LNCaP clone FGC (cell line): ENCODE data around the gene DLL4.

Experiments
- DNase-seq: peaks from one replicate; pipeline ENCODE4 v3.0.0-alpha.2; 2011; ENCODE audit warnings: low read depth
- H3K4me3 ChIP-seq: 2 replicates; pipeline ENCODE4 v1.5.1; 2011; ENCODE audit warnings: mild to moderate bottlenecking, low read depth, low read length, control low read depth
- TF ChIP-seq, protein P1 (sequence below): IDR thresholded peaks from 2 replicates; pipeline ENCODE4 v1.5.1; 2012; ENCODE audit warnings: mild to moderate bottlenecking; ENCODE audit not compliant: control insufficient read depth, insufficient read depth; ENCODE audit errors: extremely low read depth

Gene DLL4

DNA sequence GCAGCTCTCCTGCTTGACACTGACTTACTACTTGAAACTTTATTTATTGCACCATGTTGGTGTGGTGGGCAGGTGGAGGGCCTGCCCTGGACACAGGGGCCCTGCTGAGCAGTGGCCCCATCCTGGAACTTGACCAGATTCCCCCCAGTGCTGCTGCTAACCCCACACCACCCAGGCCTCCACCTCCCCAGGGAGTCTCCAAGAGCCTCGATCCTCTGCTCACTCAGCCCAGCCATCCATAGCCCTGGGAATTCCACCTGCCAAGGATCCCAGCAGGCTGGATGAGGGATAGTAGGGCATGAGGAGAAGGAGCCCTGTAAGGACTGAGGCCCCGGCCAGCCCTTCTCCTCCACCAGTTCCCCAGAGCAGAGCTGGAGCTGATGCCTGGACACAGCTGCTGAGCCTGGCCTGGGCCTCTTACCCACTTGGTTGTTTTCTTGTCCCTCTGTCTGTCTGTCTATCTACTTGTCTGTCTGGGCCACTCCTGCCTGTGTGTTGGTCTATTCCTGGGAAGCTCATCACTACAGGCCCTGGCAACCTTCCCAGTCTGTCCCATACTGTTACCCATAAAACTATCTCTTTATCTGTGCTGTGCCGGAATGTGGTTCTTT is 26.9 kb downstream of the DLL4 start:
- H3K4me3 ChIP-seq, result no peak overlapping the region
- no peak for DNase-seq
- TF ChIP-seq, protein P1, sequence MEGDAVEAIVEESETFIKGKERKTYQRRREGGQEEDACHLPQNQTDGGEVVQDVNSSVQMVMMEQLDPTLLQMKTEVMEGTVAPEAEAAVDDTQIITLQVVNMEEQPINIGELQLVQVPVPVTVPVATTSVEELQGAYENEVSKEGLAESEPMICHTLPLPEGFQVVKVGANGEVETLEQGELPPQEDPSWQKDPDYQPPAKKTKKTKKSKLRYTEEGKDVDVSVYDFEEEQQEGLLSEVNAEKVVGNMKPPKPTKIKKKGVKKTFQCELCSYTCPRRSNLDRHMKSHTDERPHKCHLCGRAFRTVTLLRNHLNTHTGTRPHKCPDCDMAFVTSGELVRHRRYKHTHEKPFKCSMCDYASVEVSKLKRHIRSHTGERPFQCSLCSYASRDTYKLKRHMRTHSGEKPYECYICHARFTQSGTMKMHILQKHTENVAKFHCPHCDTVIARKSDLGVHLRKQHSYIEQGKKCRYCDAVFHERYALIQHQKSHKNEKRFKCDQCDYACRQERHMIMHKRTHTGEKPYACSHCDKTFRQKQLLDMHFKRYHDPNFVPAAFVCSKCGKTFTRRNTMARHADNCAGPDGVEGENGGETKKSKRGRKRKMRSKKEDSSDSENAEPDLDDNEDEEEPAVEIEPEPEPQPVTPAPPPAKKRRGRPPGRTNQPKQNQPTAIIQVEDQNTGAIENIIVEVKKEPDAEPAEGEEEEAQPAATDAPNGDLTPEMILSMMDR, result no peak

DNA sequence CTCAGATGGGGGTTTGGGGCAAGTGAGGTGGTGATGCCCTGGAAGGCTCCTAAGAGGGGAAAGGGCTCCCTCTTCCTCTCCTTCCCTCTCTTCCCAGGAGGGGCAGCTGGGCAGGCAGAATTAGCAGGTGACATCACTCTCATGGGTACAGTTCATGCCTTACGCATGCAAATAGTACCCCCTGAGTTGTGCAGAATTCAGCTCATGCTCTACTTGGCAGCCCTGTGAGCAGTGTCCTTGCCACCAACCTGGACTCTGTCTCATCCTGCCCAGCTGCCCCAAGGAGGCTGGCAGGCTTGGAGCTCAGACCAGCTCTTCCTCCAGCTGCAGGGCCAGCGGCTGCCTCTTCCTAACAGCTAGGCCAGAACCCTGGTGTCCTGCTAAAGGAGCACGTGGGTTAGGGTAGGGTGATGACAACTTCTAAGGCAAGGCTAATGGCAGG is 27.4 kb downstream of the DLL4 start:
- H3K4me3 ChIP-seq, result no peak overlapping the region
- no peak for DNase-seq
- TF ChIP-seq, protein P1, result no peak

- TF ChIP-seq, protein P1, result no peak
- no peak overlapping the region for H3K4me3 ChIP-seq
- DNase-seq, result no peak
Observed at GRCh38 chr15:40957041-40957555, 28.0 kb downstream of the DLL4 start.

- no peak overlapping the region for H3K4me3 ChIP-seq
- TF ChIP-seq, protein P1, result no peak
- peak; percentile 88 for DNase-seq
Observed at GRCh38 chr15:40957581-40958051, 28.5 kb downstream of the DLL4 start.

GRCh38 chr15:40958146-40958545 is 29.0 kb downstream of the DLL4 start:
- no peak overlapping the region for H3K4me3 ChIP-seq
- TF ChIP-seq, protein P1, result no peak
- no peak for DNase-seq

DNA sequence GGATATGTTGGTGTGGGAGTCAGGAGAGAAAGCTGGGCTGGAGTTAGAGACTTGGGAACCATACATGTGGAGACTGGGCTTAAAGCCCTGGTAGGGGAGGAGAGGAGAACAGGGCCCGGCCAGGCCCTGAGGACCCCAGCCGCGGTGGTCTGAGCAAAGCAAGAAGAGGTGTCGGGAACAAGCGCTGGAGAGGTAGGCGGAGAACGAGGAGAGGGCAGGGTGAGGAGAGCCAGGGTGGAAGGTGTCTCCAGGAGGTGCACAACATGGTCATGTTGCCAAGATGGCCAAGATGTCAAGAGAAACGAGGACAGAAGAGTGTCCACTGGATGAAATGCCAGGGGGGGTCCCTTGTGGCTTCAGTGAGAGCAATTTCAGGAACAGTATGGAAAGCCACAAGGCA is 29.6 kb downstream of the DLL4 start:
- TF ChIP-seq, protein P1, result no peak
- H3K4me3 ChIP-seq, result no peak overlapping the region
- DNase-seq, result no peak
